Raji (cell line): ENCODE results near the gene SGTB.

Experiments
- POLR2A ChIP-seq: IDR thresholded peaks from 2 replicates; pipeline ENCODE4 v1.6.1; 2011; ENCODE audit warnings: low read depth, low read length, control low read depth; ENCODE audit not compliant: insufficient read depth

Gene SGTB

DNA sequence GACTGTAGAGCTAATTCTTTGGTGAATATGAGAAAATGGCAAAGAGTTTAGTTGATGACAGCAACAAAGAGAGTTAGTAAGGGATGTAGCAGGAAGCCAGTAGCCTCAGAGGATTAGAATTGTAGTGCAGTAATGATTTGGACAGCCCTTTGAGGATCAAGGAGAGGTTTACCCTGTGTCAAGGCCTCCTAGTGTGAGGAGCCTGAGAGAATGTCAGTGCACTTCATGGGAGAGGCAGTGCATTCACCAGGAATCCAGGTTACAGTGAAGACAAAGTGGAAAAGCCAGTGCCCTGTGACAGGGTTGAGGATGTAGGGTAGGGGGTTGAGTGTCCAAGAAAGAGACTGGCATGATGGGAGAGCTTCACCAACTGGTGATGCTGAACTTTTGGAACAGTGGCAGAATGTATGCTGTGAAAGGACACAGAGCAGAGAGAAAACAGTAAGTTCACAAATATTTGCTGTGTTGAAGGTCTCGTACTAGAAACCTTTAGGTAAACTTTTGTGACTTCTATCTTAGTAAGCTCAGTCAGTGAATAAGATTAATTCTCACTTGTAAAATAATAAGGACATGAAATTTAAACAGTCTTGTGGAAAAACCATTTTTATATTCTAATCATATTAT lies 27.4 kb upstream of the SGTB start:
- no peak for TF ChIP-seq POLR2A

DNA sequence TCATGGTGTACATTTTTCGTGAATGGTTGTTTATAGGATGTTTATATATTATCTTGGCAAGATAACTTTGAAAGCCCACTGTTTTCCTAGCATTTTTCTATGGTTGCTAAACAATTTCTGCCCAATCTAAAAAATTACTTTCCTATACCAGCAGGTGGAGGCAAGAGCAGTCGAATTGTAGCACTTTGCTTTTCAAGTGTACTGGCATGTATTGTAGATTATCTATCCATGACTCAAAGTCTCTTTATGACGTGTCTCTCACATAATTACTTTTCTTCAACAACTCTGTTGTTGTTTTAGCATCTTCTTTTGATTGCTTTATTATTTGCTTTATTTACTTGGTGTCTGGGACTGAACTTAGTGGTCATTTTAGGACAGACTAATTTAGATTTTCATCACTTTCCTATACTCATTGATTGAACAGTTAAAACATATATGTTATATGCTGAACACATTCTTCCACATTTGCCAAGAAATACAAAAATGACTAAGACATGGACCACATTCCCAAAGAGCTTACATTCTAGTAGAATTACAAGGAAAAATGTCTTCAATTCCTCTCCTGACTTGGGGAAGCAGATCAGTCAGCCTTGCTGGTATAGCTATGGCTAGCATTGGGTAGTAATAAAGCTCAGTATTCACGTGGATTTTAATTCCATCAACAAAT lies 20.8 kb upstream of the SGTB start:
- TF ChIP-seq POLR2A = no peak

- no peak for TF ChIP-seq POLR2A
Measured at GRCh38 chr5:65739162-65739561, 17.3 kb upstream of the SGTB start.

DNA sequence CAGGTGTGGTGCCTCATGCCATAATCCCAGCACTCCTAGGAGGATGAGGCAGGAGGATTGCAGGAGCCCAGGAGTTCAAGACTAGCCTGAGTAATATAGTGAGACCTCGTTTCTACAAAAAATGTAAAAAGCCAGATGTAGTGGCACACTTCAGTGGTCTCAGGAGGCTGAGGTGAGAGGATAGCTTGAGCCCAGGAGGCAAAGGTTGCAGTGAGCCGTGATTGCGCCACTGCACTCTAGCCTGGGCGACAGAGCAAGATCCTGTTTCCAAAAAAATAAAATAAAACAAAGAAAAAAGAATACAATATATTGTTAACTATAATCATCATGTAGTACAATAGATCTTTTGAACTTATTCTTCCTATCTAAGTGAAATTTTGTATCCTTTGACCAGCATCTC lies 16.4 kb upstream of the SGTB start:
- no peak for TF ChIP-seq POLR2A

GRCh38 chr5:65737842-65738241 lies 15.9 kb upstream of the SGTB start:
- no peak for TF ChIP-seq POLR2A

- TF ChIP-seq POLR2A = no peak
Measured at GRCh38 chr5:65736011-65736410, 14.1 kb upstream of the SGTB start.

- no peak for TF ChIP-seq POLR2A
Measured at GRCh38 chr5:65734921-65735320, 13.0 kb upstream of the SGTB start.

DNA sequence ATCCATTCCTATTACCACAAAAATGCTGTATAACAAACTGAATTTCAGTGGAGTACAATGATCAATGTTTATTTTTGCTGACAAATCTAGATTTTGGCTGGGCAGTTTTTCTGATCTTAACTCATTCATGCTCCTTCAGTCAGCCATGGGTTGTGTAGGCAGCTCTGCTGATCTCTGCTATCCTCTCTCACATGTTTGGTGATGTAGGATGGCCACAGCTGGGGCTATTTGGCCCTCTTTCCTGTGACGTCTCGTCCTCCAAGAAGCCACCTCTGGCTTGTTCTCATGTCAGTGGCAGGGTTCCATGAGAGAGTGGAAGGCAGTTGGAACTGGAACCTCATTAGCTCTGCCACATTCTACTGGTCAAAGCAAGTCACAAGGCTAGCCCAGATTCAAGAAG lies 9.0 kb upstream of the SGTB start:
- no peak for TF ChIP-seq POLR2A

DNA sequence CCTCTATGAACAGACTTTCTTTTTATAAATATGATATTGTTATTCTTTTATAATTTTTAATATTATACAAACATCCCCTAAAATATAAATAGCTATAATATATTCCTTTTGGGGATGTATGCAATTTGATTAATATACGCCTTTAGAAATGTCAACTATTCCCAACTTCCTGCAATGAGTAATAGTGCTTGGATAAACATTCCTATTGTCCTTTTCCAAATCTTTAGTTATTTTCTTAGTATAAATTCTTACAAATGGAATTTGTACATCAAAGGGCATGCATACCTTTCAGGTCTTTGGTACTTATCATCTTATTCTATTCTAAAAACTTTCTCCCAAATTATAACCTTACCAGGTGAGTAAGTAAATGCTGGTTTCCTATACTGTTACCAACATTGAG lies 6.3 kb upstream of the SGTB start:
- TF ChIP-seq POLR2A = no peak

DNA sequence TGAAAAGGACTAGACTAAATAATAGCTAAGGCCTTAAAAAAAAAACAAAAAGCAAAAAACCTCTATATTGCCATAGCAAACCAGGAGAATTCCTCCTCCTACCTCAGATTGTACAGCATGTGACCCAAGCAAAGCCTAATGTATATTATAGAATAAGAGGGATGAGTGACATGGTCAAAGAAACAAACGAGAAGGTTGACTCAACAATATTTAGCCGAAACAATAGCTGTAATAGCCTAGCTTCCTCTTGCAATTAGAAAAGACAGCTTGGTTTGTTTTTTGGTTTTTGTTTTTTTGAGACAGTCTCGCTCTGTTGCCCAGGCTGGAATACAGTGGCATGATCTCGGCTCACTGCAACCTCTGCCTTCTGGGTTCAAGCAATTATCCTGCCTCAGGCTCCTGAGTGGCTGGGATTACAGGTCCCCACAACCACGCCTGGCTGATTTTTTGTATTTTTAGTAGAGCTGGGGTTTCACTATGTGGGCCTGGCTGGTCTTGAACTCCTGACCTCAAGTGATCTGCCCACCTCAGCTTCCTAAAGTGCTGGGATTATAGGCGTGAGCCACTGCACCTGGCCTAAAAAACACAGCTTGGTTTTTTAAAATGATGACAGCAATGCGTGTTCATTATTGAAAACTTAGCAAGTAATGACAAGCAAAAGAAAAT lies 5.7 kb upstream of the SGTB start:
- no peak for TF ChIP-seq POLR2A

DNA sequence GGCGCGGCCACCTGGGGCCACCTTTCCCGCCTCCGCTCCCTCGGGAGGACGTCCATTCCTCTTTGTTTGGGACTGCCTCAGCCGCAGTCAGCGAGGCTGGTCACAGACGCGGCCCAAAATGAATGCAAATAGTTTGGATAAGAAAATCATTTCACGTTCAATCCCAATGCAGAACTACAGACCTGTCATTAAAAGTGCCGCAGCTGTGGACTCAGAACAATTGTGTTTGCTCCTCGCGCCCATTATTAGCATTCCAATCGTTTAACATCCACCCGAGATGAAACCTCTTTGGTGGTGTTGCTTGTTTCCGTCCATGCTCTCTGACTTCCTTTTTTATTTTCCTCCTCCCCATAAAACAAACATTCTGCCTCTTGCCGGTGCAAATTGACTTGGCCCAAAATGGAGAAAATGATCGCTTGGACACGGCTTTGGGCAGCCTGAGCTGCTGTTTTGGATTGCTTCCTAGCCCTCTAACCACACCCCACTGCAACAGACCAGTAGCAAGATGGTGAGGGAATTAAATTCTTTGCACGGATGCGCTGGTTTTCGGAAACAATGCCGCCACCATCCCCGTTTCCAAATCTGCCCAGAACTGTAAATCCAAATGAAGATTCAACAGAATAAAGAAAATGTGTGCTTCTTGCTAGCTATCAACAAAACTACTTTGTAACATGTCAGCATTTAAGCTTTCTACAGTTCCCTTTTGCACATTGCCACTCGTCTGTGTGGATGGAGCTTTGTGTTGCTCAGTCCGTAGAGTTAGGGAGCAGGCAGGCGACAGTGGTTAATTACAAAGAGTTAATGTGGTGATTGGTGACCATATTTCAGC lies 880 bp upstream of the SGTB start:
- TF ChIP-seq POLR2A = no peak

DNA sequence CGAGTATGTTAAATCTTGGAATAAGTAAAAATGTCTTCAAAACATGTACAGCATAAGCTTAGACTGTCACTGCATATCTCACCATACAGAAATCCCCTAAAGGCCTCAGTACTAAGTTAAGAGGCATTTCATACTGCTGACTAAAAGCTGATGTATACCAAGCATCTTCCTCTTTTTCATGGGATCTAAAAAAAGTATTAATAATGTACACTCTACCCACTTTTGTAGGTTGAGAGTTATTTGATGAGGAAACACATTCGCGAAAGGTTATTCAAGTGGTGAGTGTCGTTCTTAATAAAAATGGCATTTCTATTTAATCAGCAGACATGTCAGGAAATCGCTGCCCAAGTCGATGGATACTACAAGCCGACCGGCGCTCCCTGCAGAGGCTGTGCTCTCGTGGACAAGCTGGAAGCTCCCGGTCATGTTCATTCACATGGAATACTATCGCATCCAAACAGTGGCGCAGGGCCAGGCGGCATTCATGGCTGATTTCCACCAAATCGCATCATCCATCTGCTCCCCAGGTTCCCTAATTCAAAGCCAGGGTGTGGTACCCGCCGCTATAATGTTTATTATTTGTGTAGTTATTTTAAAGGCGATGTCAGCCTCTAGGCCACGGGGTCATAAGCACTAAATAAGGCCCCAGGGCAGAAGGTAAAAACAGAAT lies 724 bp downstream of the SGTB start:
- TF ChIP-seq POLR2A = no peak

DNA sequence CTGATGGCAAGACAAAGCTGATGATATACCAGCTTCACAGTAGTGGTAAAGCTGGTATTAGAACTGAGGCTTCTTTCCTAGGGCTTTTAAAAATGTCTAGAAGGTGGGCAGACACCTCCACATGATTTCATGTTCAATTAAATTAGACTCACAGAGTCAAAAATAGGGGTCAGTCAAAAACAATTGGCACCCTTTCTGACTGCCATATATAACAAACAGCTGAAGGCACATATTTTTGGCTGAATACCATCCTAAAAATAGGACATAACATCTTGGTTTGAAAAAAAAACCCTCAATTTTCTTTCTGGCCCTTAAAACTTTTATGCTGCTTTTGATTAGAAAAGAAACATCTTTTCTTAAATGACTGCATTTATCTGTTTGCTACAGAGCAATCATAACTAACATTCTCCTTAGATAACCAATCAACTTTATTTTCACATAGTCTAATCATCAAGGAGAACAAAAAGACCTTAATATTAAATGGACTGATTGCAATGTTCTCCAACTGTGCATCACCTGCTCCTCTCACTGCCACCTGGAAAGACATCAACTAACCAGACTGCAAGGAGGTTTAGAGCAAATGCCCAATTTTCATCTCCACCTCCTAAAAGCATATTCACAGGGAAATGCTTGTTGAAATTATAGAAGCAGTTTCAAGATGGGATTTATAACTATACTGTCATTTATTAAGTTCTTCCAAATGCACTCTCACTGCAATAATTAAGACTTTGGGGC lies 3.2 kb downstream of the SGTB start:
- TF ChIP-seq POLR2A = no peak

DNA sequence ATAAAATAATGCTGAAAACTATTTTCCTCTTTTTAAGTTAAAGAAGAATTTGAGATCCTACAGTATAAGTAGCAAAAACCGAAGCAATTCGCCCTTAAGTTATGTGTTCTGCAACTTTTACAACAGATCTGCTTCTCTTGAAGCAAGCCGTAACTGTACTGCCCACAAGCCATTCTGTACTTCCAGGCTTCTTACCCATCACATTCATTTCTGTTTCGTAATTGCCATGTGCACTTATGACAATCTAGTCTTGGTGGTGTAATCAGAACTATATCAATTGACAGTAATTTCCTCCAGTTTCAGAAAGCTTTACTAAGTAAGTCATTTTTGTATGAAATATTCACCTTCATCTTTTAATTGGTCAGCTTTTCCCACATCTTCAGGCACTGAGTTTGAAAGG lies 13.8 kb downstream of the SGTB start:
- TF ChIP-seq POLR2A = no peak

GRCh38 chr5:65707663-65708062 lies 14.2 kb downstream of the SGTB start:
- TF ChIP-seq POLR2A = no peak

DNA sequence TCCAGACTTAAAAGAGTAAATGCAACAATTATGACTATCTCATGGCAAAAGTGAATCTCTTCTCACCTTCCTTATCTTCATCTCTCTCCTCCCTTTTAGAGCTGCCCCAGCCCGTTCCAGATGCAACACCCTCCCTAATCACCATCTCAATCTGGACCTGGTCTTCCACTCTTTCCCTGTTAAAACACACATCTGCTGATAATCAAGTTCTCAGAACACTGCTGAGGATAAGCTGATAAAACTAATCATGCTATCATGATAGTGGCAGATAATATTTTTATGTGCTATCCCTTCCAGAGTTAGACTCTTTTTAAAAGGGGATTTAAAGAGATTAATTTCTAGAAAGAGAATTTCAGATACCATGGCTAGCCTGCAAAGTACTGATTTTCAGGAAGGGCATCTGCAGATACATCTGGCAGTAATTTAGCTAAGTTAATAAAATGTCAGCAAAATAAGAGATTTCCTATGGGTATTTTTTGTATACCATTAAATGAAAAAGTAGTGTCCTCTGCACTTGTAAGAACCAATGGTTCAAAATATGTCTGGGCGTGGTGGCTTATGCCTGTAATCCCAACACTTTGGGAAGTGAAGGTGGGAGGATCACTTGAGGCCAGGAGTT lies 17.2 kb downstream of the SGTB start:
- TF ChIP-seq POLR2A = no peak
